LNCaP clone FGC (cell line): Measurements from ENCODE around the gene KLHL30.

Experiments used
- DNase-seq: peaks from one replicate; pipeline ENCODE4 v3.0.0-alpha.2; 2011; ENCODE audit warnings: low read depth
- H3K4me3 ChIP-seq: 2 replicates; pipeline ENCODE4 v1.5.1; 2011; ENCODE audit warnings: mild to moderate bottlenecking, low read depth, low read length, control low read depth
- TF ChIP-seq, protein P1 (sequence below): IDR thresholded peaks from 2 replicates; pipeline ENCODE4 v1.5.1; 2012; ENCODE audit warnings: mild to moderate bottlenecking; ENCODE audit not compliant: control insufficient read depth, insufficient read depth; ENCODE audit errors: extremely low read depth

The KLHL30 gene

DNA sequence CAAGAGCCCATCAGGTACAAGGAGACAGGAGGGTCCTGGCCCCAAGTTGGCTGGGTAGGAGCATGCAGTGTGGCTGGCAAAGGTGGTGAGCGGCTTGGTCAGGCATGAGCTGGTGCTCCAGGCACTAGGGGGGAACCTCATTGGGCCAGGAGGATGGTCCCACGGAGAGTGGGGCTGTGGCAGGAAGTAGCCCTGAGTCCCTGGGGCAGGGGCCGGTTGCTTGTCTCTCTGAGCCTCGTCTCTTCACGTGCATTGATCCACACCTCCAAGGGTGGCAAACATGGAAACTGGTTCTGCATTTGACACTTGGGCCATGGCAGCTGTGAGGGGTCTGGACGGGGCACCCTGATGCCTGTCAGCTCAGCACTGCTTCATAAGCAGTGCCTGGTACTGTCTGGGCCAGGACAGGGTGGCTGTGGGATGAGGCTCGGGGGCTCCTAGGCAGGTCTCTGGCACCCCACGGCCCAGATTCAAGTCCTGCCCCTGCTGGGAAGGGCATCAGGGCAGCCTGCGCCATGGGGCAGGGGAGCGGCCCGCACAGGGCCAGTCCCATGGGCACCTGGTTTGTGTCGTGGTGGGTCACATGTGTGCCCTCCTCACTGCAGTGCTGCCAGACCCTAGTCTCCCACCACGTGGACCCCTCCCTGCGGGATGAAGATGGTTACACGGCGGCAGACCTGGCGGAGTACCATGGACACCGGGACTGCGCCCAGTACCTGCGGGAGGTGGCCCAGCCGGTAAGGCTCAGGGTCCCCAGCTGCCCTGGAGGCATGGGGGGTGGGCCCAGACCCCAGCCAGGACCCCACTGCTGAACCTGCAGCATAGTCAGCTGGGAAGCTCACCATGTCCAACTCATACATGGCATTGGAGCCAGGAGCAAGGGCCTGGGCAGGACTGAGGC is 21.9 kb upstream of the KLHL30 start:
- no peak overlapping the region for H3K4me3 ChIP-seq
- DNase-seq, result no peak
- TF ChIP-seq, protein P1, sequence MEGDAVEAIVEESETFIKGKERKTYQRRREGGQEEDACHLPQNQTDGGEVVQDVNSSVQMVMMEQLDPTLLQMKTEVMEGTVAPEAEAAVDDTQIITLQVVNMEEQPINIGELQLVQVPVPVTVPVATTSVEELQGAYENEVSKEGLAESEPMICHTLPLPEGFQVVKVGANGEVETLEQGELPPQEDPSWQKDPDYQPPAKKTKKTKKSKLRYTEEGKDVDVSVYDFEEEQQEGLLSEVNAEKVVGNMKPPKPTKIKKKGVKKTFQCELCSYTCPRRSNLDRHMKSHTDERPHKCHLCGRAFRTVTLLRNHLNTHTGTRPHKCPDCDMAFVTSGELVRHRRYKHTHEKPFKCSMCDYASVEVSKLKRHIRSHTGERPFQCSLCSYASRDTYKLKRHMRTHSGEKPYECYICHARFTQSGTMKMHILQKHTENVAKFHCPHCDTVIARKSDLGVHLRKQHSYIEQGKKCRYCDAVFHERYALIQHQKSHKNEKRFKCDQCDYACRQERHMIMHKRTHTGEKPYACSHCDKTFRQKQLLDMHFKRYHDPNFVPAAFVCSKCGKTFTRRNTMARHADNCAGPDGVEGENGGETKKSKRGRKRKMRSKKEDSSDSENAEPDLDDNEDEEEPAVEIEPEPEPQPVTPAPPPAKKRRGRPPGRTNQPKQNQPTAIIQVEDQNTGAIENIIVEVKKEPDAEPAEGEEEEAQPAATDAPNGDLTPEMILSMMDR, result no peak

DNA sequence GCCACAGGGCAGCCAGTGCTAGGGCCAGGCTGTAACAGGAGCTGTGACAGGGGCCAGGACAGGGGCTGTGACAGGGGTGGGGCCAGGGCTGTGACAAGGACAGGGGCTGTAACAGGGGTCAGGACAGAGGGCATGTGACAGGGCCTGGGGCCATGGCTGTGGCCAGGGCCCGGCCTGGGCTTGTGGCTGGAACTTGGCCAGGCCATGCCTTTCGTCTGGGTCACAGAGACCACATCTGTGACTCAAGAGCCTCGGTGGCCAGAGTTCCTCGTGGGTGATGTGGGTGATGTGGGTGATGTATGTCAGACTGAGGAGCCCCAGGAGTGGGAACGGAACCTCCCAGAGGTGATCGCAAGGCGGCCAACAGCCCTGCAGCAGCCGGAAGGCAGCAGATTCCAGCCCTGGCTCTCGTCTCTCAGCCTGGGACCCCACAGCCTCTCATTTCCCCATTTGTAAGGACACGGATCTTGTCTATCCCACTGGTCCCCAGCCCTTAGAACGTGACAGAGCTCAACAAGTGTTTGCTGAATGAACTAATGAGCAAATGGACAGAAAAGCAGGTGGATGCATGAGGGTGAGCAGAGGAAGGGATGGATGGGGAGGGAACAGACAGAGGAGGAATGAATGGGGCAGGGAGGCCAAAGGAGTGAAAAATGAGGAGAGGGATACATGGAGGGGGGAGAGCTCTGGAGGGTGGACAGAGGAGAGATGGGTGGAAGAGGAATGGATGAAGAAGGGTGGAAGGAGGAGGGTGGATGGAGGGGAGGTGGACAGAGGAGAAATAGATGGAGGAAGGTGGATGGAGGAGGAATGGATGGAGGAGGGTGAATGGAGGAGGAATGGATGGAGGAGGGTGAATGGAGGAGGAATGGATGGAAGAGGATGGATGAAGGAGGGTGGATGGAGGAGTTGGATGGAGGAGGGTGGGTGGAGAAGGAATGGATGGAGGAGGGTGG is 21.0 kb upstream of the KLHL30 start:
- H3K4me3 ChIP-seq, result no peak overlapping the region
- TF ChIP-seq, protein P1, result no peak
- DNase-seq, result no peak

DNA sequence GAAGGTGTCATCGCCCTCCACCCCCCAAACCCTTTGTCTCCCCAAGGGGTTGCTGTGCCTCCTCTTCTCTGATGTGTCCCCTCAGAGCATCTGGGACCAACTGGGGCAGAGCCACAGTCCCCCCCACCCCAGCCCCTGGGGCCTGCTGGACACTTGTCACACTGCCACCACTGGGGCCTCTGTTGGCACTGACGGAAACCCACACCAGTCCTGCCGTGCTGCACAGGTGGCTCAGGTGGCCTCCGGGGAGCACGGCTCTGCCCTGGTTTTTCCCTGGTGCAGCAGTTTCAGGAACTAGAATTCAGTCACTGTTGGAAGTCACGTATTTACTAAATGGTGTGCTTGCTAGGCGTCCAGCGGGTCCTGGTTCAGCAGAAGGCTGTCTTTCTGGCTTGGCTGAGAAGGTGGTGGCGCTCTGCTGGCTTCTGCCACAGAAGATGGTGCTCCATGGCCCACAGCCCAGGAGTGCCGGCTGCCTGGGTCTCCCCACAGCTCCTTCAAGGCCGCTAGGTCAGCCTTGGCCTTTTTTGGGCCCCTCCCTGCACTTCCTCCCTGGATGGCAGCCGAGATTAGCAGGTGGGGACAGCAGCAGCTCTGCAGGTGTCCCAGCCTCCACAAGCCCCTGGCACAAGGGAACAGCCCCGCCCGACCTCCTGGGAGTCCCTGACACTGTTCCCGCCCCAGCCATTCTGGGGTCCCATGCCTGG is 18.6 kb upstream of the KLHL30 start:
- no peak for DNase-seq
- no peak overlapping the region for H3K4me3 ChIP-seq
- TF ChIP-seq, protein P1, result no peak

DNA sequence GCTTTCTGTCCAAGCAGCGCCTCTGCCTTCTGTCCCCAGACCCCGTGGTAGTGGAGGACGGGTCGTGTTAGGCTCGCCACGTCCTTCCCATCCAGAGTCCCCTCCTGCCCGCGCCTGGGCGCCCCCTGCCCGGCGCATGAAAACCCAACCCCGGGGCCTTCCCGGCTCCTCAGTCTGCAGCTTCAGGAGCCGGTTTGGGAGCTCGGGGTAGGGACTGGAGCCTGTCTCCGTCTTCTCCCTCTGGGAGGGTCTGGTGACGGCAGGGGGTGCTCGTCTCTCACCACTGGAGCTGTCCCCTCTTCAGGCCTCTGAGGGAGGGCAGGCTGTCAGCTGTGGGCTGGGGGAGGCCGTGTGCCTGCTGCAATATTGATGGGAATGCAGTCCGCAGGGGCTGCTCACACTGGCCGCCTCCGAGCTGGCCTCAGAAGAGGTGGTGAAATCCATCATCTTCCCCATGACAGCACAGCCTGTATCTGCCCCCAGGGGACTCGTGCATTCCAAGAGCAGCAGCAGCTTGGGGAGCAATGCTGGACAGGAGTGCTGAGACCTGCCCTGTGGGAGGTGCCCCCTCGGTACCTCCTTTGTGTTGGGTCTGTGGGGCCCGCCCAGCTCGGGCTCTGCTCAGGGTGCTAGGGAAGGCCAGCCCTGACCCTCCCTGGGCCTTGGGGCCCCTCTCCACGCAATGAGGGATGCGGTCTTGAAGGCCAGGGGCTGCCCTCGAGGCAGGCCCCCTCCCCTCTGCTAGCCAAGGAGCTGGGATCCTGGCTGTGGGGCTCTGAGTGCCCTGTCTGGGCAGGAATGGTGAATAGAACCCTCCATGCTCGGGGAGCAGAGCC is 17.8 kb upstream of the KLHL30 start:
- DNase-seq, result no peak
- H3K4me3 ChIP-seq, result no peak overlapping the region
- TF ChIP-seq, protein P1, result no peak

DNA sequence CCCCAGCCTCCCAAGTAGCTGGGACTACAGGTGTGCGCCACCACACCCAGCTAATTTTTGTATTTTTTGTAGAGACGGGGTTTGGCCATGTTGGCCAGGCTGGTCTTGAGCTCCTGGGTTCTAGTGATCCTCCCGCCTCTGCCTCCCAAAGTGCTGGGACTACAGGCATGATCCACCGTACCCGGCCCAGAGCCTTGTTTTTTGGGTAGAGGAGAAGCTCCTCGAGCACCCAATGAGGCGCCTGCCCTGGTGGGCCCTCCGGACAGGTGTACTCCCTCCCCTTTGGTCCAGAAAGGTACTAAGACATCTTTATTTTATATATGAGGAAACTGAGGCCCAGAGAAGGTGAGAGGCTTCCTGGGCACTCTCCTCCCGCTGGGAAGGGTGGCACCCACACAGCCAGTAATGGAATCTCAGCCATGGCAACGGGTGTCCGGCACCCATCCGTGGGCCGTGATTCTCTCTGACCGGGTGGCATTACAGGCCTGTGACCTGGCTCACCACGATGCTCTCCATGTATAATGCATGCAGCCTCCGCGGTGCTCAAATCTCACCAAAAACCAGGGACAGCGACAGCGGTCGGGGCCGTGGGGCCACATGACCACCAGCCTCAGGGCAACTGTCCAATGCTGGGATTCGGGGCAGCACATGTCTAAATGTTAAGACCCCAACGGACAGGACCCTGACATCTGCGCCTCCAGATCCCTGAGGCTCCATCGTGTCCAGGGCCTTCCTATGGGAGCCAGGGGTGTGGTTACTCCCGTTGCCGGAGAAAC is 16.8 kb upstream of the KLHL30 start:
- no peak overlapping the region for H3K4me3 ChIP-seq
- no peak for DNase-seq
- TF ChIP-seq, protein P1, result no peak
